Activated CD4-positive, alpha-beta memory T cell treated with anti-CD3 and anti-CD28 coated beads for 36 hours (primary cell): ENCODE results near the gene RAB22A. TPM values are rescaled to one million over a fixed set of nuclear protein-coding genes. Genes with fewer than 3 reads are reported as not detected.

ENCODE experiments used
- CTCF ChIA-PET: fragments of 350-600 bp; sonication (Branson Sonifier 250); formaldehyde crosslinking; loops from one replicate; lab custom pipeline; 2021; ENCODE audit warnings: antibody characterized with exemption, inconsistent platforms; lab: Charles Lee
- POLR2A ChIA-PET: fragments of 350-600 bp; sonication (Branson Sonifier 250); formaldehyde crosslinking; loops from one replicate; lab custom pipeline; 2021; ENCODE audit warnings: antibody characterized with exemption; lab: Charles Lee
- DNase-seq: peaks from one replicate; pipeline ENCODE4 v3.0.0-alpha.2; 2020
- H3K27ac Mint-ChIP-seq: one replicate; pipeline ENCODE4 v1.8.0; 2021; ENCODE audit warnings: mixed read lengths
- H3K27me3 Mint-ChIP-seq: one replicate; pipeline ENCODE4 v1.8.0; 2021; ENCODE audit warnings: mixed read lengths
- H3K36me3 Mint-ChIP-seq: one replicate; pipeline ENCODE4 v1.8.0; 2021; ENCODE audit warnings: mixed read lengths
- H3K4me1 Mint-ChIP-seq: one replicate; pipeline ENCODE4 v1.8.0; 2021; ENCODE audit warnings: low read depth, mixed read lengths
- H3K4me3 Mint-ChIP-seq: one replicate; pipeline ENCODE4 v1.8.0; 2021; ENCODE audit warnings: mild to moderate bottlenecking, mixed read lengths
- H3K9me3 Mint-ChIP-seq: one replicate; pipeline ENCODE4 v1.8.0; 2021; ENCODE audit warnings: mixed read lengths
- intact Hi-C: fragments of 100-400 bp; cut with micrococcal nuclease; formaldehyde crosslinking; loops from one replicate; pipeline ENCODE4 v1.15.1; 2023
- total RNA-seq, 2 experiments: library from RNA; stranded (reverse); gene quantifications; one replicate each; pipeline ENCODE4 v1.2.3, GENCODE V29; 2021

Gene RAB22A
- total RNA-seq, 2 experiments from 2014 or later = 10.5 to 12.0 TPM

DNA sequence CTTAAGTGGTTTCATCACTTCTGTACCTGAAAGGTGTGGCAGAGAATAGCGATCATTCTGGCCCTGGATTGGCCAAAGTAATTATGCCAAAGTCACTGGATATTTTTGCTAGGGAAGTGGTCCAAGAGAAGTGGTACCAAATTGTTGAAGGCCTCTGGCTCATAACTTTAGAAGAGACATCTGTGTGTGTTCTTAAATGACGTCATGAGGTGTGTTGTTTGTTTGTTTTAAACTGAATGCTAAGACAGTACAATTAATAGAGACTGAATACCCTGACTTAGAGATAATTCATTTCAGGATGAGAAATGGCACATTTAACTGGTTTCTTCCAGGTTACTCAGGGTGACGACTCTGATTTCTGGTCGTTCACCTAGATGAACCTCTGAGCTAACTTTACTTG, 82.8 kb downstream of the RAB22A start:
- no peaks in the 10 kb centered on the region for H3K27me3 Mint-ChIP-seq
- ChIA-PET POLR2A (no interaction called here), CTCF (interaction anchor here (1.1 kb wide), 1 partner anchor 55 kb away, joined by 3 read pairs; no protein-coding TSS in a partner anchor)
- no peak overlapping the region for H3K27ac Mint-ChIP-seq
- no peak overlapping the region for H3K4me3 Mint-ChIP-seq
- intact Hi-C loops = no loop called here
- peaks cover 62% of the 10 kb centered on the region for H3K4me1 Mint-ChIP-seq
- DNase-seq = no peak
- H3K9me3 Mint-ChIP-seq = no peaks in the 10 kb centered on the region
- peaks cover 31% of the 10 kb centered on the region for H3K36me3 Mint-ChIP-seq

DNA sequence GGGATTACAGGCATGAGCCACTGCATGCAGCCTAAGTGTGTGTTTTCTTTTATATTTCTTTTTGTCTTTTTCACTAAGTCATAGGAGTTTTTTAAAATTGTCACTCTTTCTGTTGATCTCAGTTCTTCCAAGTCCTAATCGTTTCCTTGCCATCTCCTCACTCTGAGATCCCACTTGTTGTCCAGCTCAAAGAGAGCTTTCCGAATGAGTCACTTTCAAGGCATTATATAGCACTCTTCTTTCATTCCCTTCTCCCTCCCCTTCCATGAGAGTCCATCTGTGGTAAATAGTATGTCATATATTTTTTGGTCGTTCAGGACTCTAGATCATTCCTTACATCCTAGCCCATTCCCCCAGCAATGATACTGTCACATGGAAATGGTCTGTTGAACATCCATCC, 83.8 kb downstream of the RAB22A start:
- no peak for DNase-seq
- ChIA-PET CTCF (interaction anchor here (1.1 kb wide), 1 partner anchor 54 kb away, joined by 3 read pairs; no protein-coding TSS in a partner anchor), POLR2A (no interaction called here)
- intact Hi-C loops = no loop called here
- H3K4me3 Mint-ChIP-seq = no peak overlapping the region
- H3K9me3 Mint-ChIP-seq = no peaks in the 10 kb centered on the region
- H3K27ac Mint-ChIP-seq = peak overlapping the region; percentile 24
- H3K27me3 Mint-ChIP-seq = no peaks in the 10 kb centered on the region
- peaks cover 33% of the 10 kb centered on the region for H3K36me3 Mint-ChIP-seq
- peaks cover 72% of the 10 kb centered on the region for H3K4me1 Mint-ChIP-seq

GRCh38 chr20:58394801-58395200, 85.3 kb downstream of the RAB22A start:
- no peaks in the 10 kb centered on the region for H3K9me3 Mint-ChIP-seq
- H3K4me1 Mint-ChIP-seq = peaks cover 78% of the 10 kb centered on the region
- no peak for DNase-seq
- no peak overlapping the region for H3K27ac Mint-ChIP-seq
- intact Hi-C loops = no loop called here
- ChIA-PET POLR2A (no interaction called here), CTCF (no interaction called here)
- H3K27me3 Mint-ChIP-seq = no peaks in the 10 kb centered on the region
- H3K4me3 Mint-ChIP-seq = no peak overlapping the region
- H3K36me3 Mint-ChIP-seq = peaks cover 34% of the 10 kb centered on the region

DNA sequence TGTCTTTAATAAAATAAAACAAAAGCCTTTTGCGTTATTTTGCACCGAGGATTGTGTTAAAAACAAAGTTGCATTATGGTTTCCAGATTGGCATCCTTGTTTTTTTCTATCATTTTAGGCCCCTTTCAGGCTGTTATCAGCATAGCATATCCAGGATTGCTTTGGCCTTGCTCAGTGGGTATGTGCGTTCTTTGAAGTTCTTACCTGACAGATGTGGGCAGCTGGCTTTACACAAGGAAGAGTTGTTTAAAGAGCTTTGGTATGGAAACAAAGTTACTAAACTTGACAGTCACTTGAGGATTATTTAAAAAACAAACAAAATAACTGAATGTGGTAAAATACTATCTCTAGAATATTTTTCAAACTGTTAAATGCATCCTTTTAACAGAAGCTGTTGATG, 86.1 kb downstream of the RAB22A start:
- DNase-seq = no peak
- POLR2A ChIA-PET = no interaction called here
- intact Hi-C loops = no loop called here
- no peak overlapping the region for H3K27ac Mint-ChIP-seq
- H3K27me3 Mint-ChIP-seq = no peaks in the 10 kb centered on the region
- no peaks in the 10 kb centered on the region for H3K9me3 Mint-ChIP-seq
- CTCF ChIA-PET = interaction anchor here (1.1 kb wide), 1 partner anchor 12 kb away, joined by 3 read pairs; no protein-coding TSS in a partner anchor
- H3K4me3 Mint-ChIP-seq = no peak overlapping the region
- H3K4me1 Mint-ChIP-seq = peaks cover 78% of the 10 kb centered on the region
- H3K36me3 Mint-ChIP-seq = peaks cover 28% of the 10 kb centered on the region

DNA sequence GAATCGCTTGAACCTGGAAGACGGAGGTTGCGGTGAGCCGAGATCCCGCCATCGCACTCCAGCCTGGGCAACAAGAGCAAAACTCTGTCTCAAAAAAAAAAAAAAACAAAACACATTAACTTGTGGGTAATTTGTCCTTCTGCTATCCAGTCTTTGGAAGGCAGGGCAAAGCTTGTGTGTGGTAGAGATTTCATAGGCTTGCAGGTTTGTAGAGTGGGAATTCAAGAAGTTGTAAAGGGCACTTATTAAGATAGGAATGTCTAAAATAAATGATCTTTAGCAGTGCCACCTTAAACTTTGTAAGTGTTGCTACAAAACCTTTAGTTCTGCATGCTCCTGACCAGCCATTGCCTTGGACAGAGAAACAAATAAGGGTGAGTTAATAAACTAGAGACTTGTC, 87.9 kb downstream of the RAB22A start:
- Mint-ChIP-seq H3K9me3 (no peaks in the 10 kb centered on the region), H3K4me3 (no peak overlapping the region), H3K27ac (no peak overlapping the region), H3K4me1 (peaks cover 63% of the 10 kb centered on the region), H3K36me3 (peaks cover 16% of the 10 kb centered on the region), H3K27me3 (no peaks in the 10 kb centered on the region)
- ChIA-PET POLR2A (no interaction called here), CTCF (no interaction called here)
- no peak for DNase-seq
- intact Hi-C loops = no loop called here

- no peak for DNase-seq
- ChIA-PET POLR2A (interaction anchor here (0.9 to 1.3 kb wide), 2 partner anchors 9 to 46 kb away, joined by 3 read pairs; partner anchors contain the start of gene VAPB), CTCF (no interaction called here)
- Mint-ChIP-seq H3K27me3 (no peaks in the 10 kb centered on the region), H3K4me1 (peaks cover 56% of the 10 kb centered on the region), H3K36me3 (peaks cover 12% of the 10 kb centered on the region), H3K27ac (peak overlapping the region; percentile 18), H3K9me3 (no peaks in the 10 kb centered on the region), H3K4me3 (no peak overlapping the region)
- intact Hi-C loops = no loop called here
These were observed 88.7 kb downstream of the RAB22A start for GRCh38 chr20:58398254-58398653.

DNA sequence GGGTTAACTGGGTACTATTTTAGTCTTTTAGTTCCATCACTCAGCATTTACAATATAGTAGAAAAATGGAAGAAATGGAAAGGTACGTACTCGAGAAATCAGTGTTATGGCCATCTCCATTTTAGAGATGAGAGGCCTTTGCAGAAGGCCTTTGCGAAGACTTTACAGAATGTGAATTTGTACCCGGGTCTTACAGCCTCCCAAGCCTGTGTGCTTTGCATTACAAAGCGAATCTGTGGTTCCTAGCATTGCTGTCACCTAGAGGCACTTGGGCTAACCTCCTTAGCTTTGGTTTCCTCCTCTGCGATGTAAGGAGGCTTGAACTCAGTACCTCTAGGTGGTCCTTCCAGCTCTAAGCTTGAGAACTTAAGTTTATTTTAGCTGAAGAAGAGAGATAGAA, 90.4 kb downstream of the RAB22A start:
- POLR2A ChIA-PET = interaction anchor here (0.6 to 1.0 kb wide), 2 partner anchors 8 to 11 kb away, joined by 3 to 4 read pairs; partner anchors contain the start of gene VAPB
- no peaks in the 10 kb centered on the region for H3K27me3 Mint-ChIP-seq
- H3K4me1 Mint-ChIP-seq = peaks cover 45% of the 10 kb centered on the region

GRCh38 chr20:58401162-58401561, 91.6 kb downstream of the RAB22A start:
- peaks cover 6% of the 10 kb centered on the region for H3K36me3 Mint-ChIP-seq
- intact Hi-C loops = no loop called here
- H3K9me3 Mint-ChIP-seq = no peaks in the 10 kb centered on the region

More for the DNA sequence above, 90.4 kb downstream of the RAB22A start:
- DNase-seq = no peak
- Mint-ChIP-seq H3K9me3 (no peaks in the 10 kb centered on the region), H3K36me3 (peaks cover 6% of the 10 kb centered on the region), H3K4me3 (no peak overlapping the region), H3K27ac (no peak overlapping the region)
- intact Hi-C loops = no loop called here
- CTCF ChIA-PET = interaction anchor here (0.7 kb wide), 1 partner anchor 135 kb away, joined by 3 read pairs; no protein-coding TSS in a partner anchor

GRCh38 chr20:58402305-58402704, 92.8 kb downstream of the RAB22A start:
- DNase-seq = peak; percentile 32
- Mint-ChIP-seq H3K27ac (no peak overlapping the region), H3K9me3 (no peaks in the 10 kb centered on the region), H3K27me3 (no peaks in the 10 kb centered on the region), H3K36me3 (peaks cover 6% of the 10 kb centered on the region), H3K4me3 (no peak overlapping the region), H3K4me1 (peaks cover 37% of the 10 kb centered on the region)
- ChIA-PET CTCF (no interaction called here), POLR2A (no interaction called here)
- intact Hi-C loops = no loop called here

More at GRCh38 chr20:58401162-58401561, 91.6 kb downstream of the RAB22A start:
- Mint-ChIP-seq H3K27ac (no peak overlapping the region), H3K27me3 (no peaks in the 10 kb centered on the region), H3K4me3 (no peak overlapping the region), H3K4me1 (peaks cover 36% of the 10 kb centered on the region)
- ChIA-PET POLR2A (no interaction called here), CTCF (no interaction called here)
- DNase-seq = no peak

GRCh38 chr20:58402827-58403226, 93.3 kb downstream of the RAB22A start:
- H3K4me1 Mint-ChIP-seq = peaks cover 36% of the 10 kb centered on the region
- H3K27me3 Mint-ChIP-seq = no peaks in the 10 kb centered on the region
- ChIA-PET CTCF (no interaction called here), POLR2A (no interaction called here)
- no peak overlapping the region for H3K27ac Mint-ChIP-seq
- no peak overlapping the region for H3K4me3 Mint-ChIP-seq
- no peaks in the 10 kb centered on the region for H3K9me3 Mint-ChIP-seq
- intact Hi-C loops = no loop called here
- no peak for DNase-seq
- peaks cover 6% of the 10 kb centered on the region for H3K36me3 Mint-ChIP-seq

DNA sequence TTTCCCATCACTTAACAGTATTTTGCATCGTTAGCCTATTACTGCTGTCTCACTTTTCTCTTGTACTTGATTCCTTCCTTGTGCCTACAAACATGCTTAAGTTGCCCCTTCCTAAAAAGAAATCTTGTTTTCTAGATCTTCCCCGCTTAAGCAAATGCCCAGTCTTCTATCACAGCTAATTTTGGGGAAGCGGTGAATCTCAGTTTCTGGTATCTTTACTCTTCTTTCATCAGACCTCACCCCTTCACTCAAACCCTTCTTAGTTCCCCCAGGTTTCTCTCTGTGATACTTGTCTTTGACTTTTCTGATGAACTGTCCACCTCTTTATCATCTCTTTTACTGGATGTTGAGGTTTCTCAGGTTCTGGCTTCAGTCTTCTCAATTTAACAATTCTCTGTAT, 93.8 kb downstream of the RAB22A start:
- ChIA-PET CTCF (no interaction called here), POLR2A (no interaction called here)
- H3K36me3 Mint-ChIP-seq = peaks cover 4% of the 10 kb centered on the region
- no peak for DNase-seq
- no peak overlapping the region for H3K27ac Mint-ChIP-seq
- H3K4me3 Mint-ChIP-seq = no peak overlapping the region
- H3K27me3 Mint-ChIP-seq = no peaks in the 10 kb centered on the region
- intact Hi-C loops = no loop called here
- H3K4me1 Mint-ChIP-seq = peaks cover 36% of the 10 kb centered on the region
- no peaks in the 10 kb centered on the region for H3K9me3 Mint-ChIP-seq

GRCh38 chr20:58405504-58406291, 96.2 kb downstream of the RAB22A start:
- no peak for DNase-seq
- H3K4me1 Mint-ChIP-seq = peaks cover 37% of the 10 kb centered on the region
- H3K4me3 Mint-ChIP-seq = no peak overlapping the region
- ChIA-PET POLR2A (no interaction called here), CTCF (interaction anchor here (2.0 kb wide), 1 partner anchor 17 kb away, joined by 4 read pairs; the partner anchor contains the start of gene VAPB)
- no peaks in the 10 kb centered on the region for H3K9me3 Mint-ChIP-seq
- H3K27me3 Mint-ChIP-seq = no peaks in the 10 kb centered on the region
- intact Hi-C loops = loop anchor here (5.0 kb wide), 3 partner anchors 53 to 788 kb away; no protein-coding TSS in a partner anchor
- no peak overlapping the region for H3K27ac Mint-ChIP-seq
- no peaks in the 10 kb centered on the region for H3K36me3 Mint-ChIP-seq
